KOPT-K1 (cell line): ENCODE results near the gene PAX1.

ENCODE experiments used
- H3K27ac ChIP-seq: fragments of 200-600 bp; sonication (generic); 2 replicates; pipeline ENCODE4 v1.5.1; 2016; ENCODE audit warnings: antibody characterized with exemption, mild to moderate bottlenecking, low read depth, low read length; ENCODE audit not compliant: poor library complexity, severe bottlenecking
- H3K36me3 ChIP-seq: fragments of 200-600 bp; sonication (generic); 2 replicates; pipeline ENCODE4 v1.5.1; 2017; ENCODE audit warnings: antibody characterized with exemption, mild to moderate bottlenecking, low read length, moderate library complexity; ENCODE audit not compliant: insufficient read depth
- H3K9me3 ChIP-seq: fragments of 200-600 bp; sonication (generic); 2 replicates; pipeline ENCODE4 v1.5.1; 2017; ENCODE audit warnings: antibody characterized with exemption, low read length, mild to moderate bottlenecking; ENCODE audit not compliant: insufficient read depth, poor library complexity, severe bottlenecking

Gene PAX1

DNA sequence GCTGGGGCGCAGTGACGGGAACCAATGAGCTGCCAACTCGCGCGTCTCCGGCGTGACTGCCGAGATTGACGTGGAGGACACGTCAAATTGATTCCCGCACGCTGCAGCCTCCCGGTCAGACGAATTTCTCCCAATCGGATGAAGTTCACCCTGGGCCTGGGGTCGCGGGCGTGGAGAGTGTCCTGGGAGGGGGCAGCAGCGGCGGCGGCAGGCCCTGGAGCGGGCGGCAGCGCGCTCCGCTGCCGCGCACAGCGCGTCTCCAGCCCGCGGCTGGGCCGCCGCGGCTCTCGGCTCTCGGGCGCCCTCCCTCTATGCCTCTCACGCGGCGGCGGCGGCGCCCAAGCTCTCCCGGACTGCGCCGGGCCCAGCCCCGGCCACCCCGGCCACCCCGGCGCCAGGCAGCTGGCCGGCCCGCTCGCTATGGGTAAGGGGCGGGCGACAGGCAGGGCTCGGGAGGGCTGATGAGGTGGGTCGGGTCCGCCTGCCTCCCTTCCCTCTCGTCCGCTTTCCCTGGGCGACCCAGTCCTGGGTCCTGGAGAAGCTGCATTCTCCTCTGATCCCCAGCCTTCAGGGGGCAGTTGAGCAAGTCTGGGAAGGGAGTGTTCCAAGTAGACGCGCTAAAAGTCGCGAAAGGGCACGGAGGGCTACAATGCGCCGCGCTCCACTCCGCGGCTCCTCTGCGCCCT, at the start of gene PAX1:
PAX1 (plus strand) TSS at position 90 of the 686 bp plus-strand sequence; CDS start at position 139, 49 bp downstream.
- H3K36me3 ChIP-seq: no peaks in the 10 kb centered on the region
- peaks cover 15% of the 10 kb centered on the region for H3K9me3 ChIP-seq
- H3K27ac ChIP-seq: no peak within 1 kb of the TSS

DNA sequence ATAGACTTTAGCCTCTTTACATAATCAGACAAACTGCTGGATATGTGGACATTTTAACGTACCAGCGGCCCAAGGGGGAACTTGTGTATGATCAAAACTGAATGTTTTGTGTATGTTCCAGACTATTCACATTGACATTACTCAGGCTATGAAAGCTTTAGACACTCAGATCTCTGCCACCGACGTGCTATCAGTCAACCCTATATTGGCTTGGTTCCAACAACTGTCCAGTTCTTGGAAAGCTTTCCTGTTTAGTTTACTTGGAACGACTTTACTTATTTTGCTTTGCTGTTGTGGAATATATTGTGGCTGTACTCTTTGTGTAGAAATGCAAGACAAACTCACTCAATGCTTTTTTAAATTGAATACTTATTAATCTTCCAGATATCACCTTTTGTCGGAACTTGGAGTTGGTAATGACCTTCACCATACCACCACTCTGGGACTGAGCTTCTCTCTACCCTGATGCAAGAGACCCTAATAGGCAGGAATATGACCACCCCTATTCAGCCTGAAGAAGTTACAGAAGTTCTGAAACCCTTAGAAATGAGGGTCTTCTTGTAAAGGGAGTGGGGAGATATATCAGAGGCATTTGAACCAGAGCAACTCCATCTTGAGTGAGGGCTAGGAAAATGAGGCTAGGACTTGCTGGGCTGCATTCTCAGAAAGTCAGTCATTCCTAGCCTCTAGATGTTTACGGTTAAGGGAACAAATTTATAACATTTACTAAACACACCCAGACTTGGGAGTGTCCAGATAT, 49.0 kb upstream of the PAX1 start:
- Histone ChIP-seq H3K36me3 (no peaks in the 10 kb centered on the region), H3K9me3 (no peaks in the 10 kb centered on the region), H3K27ac (no peak overlapping the region)

DNA sequence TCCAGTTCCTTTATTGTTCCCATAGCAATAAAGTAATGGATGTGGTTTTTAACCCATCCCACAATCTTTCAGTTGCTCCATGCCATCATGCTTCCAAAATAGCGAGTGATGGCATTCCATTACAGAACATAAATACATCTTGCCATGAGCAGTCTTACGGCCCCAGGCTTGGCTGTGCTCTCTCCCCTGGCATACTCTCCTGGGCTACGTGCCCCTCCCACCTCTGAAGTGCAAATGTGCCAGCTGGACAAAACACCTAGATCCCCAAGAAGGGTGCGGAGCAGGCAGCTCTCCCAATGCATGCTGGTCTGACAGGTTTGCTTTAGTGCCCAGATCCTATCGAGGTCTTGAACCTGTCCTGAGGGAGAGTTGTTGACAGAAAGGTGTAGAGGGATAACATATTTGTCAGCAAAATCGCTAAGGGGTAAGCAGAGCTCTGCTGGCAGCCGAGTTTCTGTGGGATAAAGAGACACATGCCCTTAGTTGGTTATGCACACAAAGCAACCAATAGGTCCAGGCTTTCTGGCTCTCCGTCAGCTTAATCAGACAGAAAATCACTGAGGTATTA, 43.9 kb upstream of the PAX1 start:
- H3K27ac ChIP-seq: no peak overlapping the region
- no peaks in the 10 kb centered on the region for H3K9me3 ChIP-seq
- no peaks in the 10 kb centered on the region for H3K36me3 ChIP-seq

DNA sequence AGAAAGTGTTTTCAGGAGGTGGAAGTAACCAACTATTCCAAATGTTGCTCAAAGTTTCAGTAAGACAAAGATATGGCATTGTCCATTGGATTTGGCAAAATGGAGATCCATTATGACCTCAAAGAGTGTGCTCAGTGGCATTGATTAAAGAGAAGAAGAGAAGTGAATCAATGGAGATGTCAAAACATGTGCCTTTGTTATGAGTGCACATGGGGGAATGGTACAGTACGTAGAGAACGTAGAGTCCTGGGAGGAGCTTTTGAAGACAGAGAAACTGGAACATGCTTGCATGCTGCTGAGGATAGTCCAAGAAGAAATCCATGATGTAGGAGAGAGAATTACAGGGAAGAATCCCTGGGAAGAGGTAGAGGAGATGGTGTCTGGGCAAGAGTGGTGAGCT, 42.0 kb upstream of the PAX1 start:
- Histone ChIP-seq H3K9me3 (no peaks in the 10 kb centered on the region), H3K36me3 (no peaks in the 10 kb centered on the region), H3K27ac (no peak overlapping the region)

DNA sequence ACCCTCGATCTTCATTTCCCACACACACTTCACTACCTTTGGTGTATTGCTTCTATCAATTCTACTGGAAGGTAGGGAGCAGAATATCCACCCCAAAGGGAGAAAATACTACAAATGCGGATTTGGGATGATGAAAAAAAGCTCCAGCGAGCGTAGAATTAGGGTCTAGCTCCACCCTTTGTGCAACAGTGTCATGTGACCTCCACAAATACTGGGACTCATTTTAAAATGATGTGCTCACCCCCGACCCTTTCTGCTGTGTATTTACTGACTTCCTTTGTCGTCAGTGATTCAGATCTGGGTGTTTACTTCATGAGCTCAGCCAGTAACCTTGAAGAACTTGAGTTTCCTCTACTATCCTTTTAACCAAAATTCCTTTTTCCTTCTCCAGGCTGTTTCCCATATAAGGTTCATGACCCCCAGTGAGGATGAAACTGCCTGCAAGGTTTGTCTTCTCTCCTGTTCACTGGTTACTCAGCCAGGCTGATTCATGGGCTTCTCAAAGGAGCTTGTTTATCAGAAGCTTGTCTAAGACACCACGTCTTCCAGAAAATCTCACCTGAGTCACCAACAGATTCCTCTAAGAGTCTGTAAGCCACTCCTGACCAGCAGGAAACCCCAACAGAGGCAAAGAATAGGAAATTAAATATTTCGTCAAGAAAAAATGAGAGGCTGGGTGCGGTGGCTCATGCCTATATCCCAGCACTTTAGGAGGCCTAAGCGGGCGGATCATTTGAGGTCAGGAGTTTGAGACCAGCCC, 39.6 kb upstream of the PAX1 start:
- Histone ChIP-seq H3K9me3 (no peaks in the 10 kb centered on the region), H3K36me3 (no peaks in the 10 kb centered on the region), H3K27ac (no peak overlapping the region)

DNA sequence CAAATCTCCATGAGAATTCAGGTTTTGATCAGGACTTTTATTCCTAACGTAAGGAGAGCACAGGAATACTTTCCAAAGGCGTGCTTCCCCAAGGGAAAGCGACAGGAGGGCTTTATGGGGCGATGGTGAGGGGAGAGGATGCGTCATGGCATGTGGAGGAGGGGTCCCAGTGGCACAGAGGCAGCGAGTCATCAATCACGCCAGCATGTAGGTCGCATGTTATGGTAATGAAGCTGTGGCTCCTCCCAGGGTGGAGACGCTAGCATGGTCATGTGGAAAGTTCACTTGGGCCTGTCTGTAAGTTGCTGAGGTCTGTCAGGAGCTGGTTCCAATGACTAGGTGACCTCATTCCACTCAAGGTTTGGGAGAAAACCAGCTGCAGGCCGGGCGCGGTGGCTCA, 35.3 kb upstream of the PAX1 start:
- Histone ChIP-seq H3K9me3 (no peaks in the 10 kb centered on the region), H3K36me3 (no peaks in the 10 kb centered on the region), H3K27ac (no peak overlapping the region)

DNA sequence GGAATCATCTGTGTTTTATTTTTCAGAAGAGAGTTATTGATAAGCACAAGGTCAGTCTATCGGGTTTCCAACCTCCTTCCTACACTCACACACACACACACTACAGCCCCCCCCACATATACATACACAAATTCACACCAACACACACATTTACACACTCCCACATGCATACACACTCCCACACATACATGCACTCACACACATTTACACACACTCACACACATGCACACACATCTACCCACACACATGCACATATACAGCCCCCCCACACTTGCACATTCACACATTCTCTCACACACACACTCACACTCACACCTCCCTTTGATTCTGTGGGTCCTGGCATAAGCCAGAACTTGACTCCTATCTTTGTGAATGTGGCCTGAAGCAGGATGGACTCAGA, 34.5 kb upstream of the PAX1 start:
- H3K36me3 ChIP-seq: no peaks in the 10 kb centered on the region
- no peak overlapping the region for H3K27ac ChIP-seq
- no peaks in the 10 kb centered on the region for H3K9me3 ChIP-seq

DNA sequence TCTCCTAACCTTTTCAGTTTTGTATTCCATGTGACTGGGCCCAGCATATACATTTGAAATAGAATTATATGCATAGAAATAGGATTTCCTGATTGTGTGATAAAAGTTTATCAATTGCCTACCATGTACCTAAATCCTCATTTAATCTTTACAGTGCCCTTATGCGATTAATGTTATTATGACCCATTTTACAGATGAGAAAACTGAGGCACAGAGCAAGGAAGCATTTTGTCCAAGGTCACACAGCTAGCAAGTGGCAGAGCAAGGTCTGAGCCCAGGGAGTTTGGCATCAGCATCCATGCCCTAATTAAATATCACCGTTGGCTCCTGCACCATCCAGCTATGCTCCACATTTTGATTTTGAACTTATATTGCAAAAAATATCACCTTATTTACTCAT, 28.2 kb upstream of the PAX1 start:
- H3K27ac ChIP-seq: no peak overlapping the region
- no peaks in the 10 kb centered on the region for H3K36me3 ChIP-seq
- H3K9me3 ChIP-seq: no peaks in the 10 kb centered on the region

DNA sequence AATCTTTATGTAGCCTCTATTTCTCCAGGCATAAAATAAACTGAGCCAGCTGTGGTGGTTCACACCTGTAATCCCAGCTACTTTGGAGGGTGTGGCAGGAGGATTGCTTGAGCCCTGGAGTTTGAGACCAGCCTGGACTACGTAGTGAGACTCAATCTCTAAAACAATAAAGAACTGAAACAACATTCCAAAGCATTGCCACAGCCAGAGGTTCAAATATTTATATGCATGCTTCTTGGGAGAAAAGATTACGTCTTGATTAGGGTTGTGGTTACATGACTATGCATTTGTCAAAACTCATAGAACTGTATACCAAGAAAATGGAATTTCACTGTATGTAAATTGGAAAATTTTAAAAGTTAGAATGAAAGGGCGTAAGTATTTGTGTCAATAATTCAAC, 27.7 kb upstream of the PAX1 start:
- Histone ChIP-seq H3K36me3 (no peaks in the 10 kb centered on the region), H3K9me3 (no peaks in the 10 kb centered on the region), H3K27ac (no peak overlapping the region)

DNA sequence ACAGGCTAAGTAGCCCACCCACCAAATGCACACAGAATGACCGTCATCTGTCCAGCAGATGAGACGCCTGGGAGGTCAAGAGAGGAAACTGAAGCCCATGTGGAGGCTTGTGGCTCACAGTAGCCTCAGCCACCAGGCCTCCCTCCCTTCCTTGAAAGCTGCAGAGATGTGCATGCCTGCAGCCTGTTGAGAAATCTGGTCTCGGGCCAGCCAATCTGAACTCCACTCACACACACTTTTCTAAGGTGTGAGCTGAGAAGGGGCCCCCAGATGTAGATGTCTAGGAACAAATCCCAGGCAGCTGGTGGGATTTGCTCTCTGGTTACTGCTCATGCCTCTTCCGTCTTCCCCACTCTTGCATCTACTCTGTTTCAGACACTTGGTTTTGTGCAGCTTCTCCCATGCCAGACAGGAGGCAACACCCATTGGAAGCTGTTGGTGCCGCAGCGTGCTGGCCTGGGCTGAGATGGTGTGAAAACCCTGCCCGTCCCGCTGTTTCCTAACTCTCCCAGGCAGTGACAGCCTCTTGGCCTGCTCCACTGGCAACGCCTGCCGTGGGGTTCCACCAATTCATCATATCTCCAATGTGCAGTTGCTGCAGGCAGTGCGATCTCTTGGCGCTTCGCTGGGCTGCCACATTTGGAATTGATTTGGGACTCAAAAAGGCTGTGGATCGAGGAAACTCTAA, 24.1 kb upstream of the PAX1 start:
- Histone ChIP-seq H3K27ac (no peak overlapping the region), H3K36me3 (no peaks in the 10 kb centered on the region), H3K9me3 (no peaks in the 10 kb centered on the region)

DNA sequence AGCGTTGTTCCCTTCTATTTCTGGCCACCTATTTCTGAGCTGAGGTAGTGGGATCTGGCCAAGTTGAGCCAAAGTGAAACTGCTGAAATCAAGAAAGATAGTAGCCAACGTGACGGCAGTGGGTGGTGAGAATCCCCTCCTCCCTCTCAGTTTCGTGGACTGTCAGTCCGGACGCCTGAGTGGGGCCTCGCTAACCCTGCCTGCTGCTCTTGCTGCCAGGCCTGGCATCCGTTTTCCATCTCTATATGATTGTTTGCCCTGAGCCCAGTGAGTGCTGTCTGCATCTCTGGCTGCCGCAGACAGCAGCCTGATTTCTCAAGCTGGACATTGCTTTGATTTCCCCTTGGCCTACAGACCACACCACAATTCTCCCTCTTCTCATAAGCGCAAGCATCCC, 23.5 kb upstream of the PAX1 start:
- H3K9me3 ChIP-seq: no peaks in the 10 kb centered on the region
- H3K36me3 ChIP-seq: no peaks in the 10 kb centered on the region
- no peak overlapping the region for H3K27ac ChIP-seq

DNA sequence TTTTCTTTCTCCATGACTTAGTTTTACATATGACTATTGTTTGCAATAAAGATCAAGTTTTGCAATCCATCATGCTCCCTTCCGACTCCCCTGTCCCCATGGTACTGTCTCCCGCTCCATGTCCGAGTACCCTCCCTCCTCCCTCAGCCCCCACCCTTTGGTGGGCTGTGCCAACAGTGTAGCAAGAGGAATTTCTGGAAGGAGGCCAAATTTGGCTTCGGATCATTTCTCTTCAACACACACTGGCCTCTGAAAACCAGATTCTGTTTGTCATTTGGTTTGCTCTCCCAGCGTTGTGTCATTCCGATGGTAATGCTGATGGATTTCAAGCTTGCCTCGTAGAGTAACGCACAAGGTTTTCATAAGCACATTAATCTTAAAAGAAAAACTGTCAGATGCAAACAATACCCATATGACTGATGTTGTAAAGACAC, 22.9 kb upstream of the PAX1 start:
- Histone ChIP-seq H3K9me3 (no peaks in the 10 kb centered on the region), H3K36me3 (no peaks in the 10 kb centered on the region), H3K27ac (no peak overlapping the region)

DNA sequence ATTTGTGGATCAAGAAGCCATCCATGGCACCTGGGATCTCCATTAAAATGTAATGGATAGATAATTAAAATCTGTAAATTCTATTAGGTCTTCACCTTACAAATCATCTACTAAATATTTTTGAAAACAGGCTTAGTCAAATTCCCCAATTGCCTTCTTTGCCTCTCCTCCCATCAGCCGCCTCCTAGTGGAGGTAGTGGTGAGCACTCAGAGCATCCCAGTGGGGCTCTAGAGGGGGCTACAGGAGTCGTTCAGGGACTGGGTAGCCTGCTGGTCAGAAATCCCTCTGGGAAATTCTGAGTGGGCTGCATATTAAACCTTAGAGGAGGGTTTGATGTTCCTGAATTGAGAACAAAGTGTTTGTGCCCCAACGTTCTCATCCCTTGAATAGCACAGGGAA, 20.8 kb upstream of the PAX1 start:
- no peaks in the 10 kb centered on the region for H3K36me3 ChIP-seq
- no peaks in the 10 kb centered on the region for H3K9me3 ChIP-seq
- H3K27ac ChIP-seq: no peak overlapping the region

DNA sequence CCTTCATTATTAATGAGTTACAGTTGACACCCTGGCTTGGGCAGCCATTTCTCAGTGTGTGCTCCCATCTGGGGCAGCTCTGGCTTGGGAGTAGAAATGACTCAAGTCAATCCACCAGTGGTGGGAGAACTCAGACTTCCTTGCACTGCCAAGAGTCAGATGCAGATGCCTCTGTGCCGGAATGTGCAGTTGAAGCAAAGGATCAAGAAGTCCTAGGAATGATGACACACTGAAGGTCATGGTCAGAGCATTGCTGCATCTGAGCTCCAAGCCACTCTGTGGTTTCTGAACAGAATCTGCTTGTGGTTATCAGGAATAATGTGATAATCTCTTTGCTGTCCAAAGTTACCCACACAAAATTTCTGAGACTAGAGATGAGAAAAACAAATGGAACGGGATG, 19.5 kb upstream of the PAX1 start:
- H3K27ac ChIP-seq: no peak overlapping the region
- H3K36me3 ChIP-seq: no peaks in the 10 kb centered on the region
- no peaks in the 10 kb centered on the region for H3K9me3 ChIP-seq

DNA sequence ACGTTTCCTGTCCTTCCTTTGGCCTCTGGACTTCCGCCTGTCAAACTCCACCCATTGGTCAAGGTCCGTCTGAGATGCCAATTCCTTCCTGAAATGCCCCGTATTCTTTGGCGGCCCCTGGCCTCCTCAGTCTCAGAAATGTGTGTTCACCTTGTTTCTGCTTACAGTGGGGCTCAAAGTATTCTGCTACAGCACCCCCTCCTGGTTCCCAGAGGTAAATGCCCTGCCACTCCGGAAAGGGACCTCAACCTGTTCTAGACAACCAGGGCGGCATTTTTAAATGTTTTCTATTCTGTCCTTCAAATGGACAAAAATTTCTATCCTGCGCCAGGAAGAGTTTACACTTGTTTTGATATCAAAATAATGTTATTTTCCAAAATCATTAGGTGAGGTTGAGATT, 12.1 kb upstream of the PAX1 start:
- Histone ChIP-seq H3K9me3 (no peaks in the 10 kb centered on the region), H3K36me3 (no peaks in the 10 kb centered on the region), H3K27ac (no peak overlapping the region)
